ENCODE data around the gene SHISAL2A.

Gene SHISAL2A

DNA sequence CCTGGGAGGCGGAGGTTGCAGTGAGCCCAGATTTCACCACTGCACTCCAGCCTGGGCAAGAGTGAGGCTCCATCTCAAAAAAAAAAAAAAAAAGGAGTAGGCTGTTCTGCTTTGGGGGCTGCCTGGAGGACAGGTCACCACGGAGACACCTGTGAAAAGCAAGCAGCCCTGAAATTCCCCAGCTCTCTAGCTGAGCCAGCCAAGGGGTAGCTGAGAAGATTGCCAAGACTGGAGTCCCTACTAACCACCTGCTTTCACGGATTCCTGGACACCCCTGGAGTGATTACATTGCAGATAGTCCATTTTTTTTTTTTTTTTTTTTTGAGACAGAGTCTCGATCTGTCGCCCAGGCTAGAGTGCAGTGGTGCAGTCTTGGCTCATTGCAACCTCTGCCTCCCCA, 18.3 kb upstream of the SHISAL2A start:
- TF ChIP-seq, protein P1, sequence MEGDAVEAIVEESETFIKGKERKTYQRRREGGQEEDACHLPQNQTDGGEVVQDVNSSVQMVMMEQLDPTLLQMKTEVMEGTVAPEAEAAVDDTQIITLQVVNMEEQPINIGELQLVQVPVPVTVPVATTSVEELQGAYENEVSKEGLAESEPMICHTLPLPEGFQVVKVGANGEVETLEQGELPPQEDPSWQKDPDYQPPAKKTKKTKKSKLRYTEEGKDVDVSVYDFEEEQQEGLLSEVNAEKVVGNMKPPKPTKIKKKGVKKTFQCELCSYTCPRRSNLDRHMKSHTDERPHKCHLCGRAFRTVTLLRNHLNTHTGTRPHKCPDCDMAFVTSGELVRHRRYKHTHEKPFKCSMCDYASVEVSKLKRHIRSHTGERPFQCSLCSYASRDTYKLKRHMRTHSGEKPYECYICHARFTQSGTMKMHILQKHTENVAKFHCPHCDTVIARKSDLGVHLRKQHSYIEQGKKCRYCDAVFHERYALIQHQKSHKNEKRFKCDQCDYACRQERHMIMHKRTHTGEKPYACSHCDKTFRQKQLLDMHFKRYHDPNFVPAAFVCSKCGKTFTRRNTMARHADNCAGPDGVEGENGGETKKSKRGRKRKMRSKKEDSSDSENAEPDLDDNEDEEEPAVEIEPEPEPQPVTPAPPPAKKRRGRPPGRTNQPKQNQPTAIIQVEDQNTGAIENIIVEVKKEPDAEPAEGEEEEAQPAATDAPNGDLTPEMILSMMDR (conservative IDR thresholded peaks at IDR 0.05; ENCODE audit: control insufficient read depth, insufficient read depth, low read depth, low read length), result no peak
- H3K4me3 ChIP-seq (ENCODE audit: control insufficient read depth, low read depth, low read length), result no peak overlapping the region
- DNase-seq (ENCODE audit: low read depth), result no peak

DNA sequence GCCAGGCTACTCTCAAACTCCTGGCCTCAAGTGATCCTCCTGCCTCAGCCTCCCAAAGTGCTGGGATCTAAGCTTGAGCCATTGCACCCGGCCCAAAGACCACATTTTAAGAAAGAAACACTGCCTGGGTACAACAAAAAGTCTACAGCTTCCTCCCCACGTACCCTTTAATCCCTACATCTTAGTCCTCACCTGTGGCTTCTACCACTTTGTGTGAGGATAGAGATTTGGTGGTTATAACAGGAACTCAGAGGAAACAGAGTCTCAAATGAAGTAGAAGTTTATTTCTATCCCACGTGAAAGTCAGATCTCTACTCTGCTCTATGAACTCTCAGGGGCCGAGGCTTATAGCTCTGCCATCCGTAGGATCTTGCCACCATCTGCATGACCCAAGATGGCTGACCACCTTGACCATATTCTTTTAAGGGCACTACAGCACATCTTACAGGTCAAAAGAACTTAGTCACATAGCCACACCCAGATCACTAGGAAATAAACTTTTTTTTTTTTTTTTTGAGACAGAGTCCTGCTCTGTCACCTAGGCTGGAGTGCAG, 17.4 kb upstream of the SHISAL2A start:
- H3K4me3 ChIP-seq (ENCODE audit: control insufficient read depth, low read depth, low read length), result no peak overlapping the region
- TF ChIP-seq, protein P1 (conservative IDR thresholded peaks at IDR 0.05; ENCODE audit: control insufficient read depth, insufficient read depth, low read depth, low read length), result no peak
- no peak for DNase-seq (ENCODE audit: low read depth)

DNA sequence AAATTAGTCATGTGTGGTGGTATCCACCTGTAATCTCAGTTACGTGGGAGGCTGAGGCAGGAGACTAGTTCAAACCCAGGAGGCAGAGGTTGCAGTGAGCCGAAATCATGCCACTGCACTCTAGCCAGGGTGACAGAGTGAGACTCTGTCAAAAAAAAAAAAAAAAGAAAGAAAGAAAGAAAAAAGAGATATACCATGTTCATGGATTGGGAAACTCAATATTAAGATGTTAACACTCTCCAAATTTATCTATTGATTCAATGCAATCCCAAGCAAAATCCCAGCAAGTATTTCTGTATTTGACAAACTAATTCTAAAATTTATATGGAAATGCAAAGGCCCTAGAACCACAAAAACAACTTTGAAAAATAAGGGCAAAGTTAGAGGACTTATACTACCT, 11.0 kb upstream of the SHISAL2A start:
- TF ChIP-seq, protein P1 (conservative IDR thresholded peaks at IDR 0.05; ENCODE audit: control insufficient read depth, insufficient read depth, low read depth, low read length), result no peak
- no peak overlapping the region for H3K4me3 ChIP-seq (ENCODE audit: control insufficient read depth, low read depth, low read length)
- DNase-seq (ENCODE audit: low read depth), result no peak

DNA sequence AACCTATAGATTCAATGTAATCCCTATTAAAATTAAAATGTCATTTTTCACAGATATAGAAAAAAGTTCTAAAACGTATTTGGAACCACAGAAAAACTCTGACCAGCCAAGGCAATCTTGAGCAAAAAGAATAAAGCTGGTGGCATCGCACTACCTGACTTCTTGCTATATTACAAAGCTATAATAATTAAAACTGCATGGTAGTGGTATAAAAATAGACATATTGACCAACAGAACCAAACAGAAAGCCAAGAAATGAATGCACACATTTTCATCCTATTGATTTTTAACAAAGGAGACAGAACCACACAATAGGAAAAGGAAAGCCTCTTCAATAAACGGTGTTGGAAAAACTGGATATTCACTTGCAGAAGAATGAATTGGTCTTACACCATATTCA, 9.2 kb upstream of the SHISAL2A start:
- H3K4me3 ChIP-seq (ENCODE audit: control insufficient read depth, low read depth, low read length), result no peak overlapping the region
- DNase-seq (ENCODE audit: low read depth), result no peak
- TF ChIP-seq, protein P1 (conservative IDR thresholded peaks at IDR 0.05; ENCODE audit: control insufficient read depth, insufficient read depth, low read depth, low read length), result no peak

DNA sequence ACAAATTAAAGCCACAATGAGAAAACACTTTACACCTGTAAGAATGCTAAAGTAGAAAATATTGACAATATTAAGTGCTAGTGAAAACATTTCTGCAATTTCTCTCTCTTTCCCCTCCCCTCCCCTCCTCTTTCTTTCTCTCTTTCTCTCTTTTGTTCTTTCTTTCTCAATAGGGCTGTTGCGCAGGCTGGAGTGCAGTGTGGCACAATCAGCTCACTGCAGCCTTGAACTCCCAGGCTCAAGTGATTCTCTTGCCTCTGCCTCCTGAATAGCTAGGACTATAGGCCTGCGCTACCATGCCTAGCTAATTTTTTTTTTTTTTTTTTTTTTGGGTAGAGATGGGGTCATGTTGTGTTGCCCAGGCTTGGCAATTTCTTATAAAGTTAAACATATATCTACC, 5.9 kb upstream of the SHISAL2A start:
- no peak overlapping the region for H3K4me3 ChIP-seq (ENCODE audit: control insufficient read depth, low read depth, low read length)
- no peak for DNase-seq (ENCODE audit: low read depth)
- TF ChIP-seq, protein P1 (conservative IDR thresholded peaks at IDR 0.05; ENCODE audit: control insufficient read depth, insufficient read depth, low read depth, low read length), result no peak

DNA sequence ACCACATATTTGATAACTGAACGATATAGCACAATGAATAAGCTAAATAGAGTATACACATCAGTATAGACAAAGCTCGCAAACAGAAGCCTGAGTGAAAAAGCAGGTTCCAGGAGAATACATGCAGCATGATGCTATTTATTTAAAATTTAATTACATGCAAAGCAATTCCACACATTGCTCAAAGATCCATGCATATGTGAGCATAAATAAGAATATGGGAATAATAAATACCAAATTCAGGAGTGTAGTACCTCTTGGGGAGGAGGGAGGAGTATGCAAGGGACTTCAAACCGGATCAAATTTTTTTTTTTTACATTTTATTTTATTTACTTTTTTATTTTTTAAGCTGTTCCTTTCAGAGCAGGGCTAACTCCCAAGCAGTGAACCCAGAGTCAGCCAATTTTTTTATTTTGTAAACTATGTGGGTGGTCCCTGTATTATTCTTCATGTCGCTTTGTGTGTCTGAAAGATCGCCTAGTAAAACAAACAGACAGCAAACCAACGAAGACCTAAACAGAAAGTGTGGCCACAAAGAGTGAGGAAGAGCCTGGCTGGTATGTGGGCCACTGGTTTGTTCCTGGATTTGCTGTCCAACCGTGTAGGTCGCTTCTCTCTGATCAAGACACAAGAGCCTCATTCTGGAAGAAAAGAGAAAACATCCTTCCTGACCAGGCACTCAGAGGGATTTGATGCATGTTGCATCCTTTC, 4.2 kb upstream of the SHISAL2A start:
- TF ChIP-seq, protein P1 (conservative IDR thresholded peaks at IDR 0.05; ENCODE audit: control insufficient read depth, insufficient read depth, low read depth, low read length), result no peak
- no peak overlapping the region for H3K4me3 ChIP-seq (ENCODE audit: control insufficient read depth, low read depth, low read length)
- peak; percentile 1 for DNase-seq (ENCODE audit: low read depth)

All from fibroblast of mammary gland (primary cell).